AML-193 (cell line): ENCODE measurements around the gene ZER1.
"Not testable (repeated sequence)": the region's sequence is repeated elsewhere in the genome, so short reads cannot be mapped to it uniquely, and the experiment has no call there.

Experiments used
- DNase-seq, 2 experiments: peaks; one replicate each; lab custom pipeline; 2025; lab: John Stamatoyannopoulos, UW

The ZER1 gene

GRCh38 chr9:128787659-128788058 lies 15.9 kb upstream of the ZER1 start:
- no peak for DNase-seq

- peak; percentile 70 to 73 for DNase-seq
Observed at GRCh38 chr9:128786681-128787601, 15.2 kb upstream of the ZER1 start, which contains the start of gene TBC1D13. TBC1D13 (plus strand) TSS chr9:128787253; CDS start chr9:128787354, 101 bp downstream.

- no peak for DNase-seq
Observed at GRCh38 chr9:128785427-128785826, 13.7 kb upstream of the ZER1 start.

- DNase-seq, result no peak
Observed at GRCh38 chr9:128782669-128783068, 10.9 kb upstream of the ZER1 start.

DNA sequence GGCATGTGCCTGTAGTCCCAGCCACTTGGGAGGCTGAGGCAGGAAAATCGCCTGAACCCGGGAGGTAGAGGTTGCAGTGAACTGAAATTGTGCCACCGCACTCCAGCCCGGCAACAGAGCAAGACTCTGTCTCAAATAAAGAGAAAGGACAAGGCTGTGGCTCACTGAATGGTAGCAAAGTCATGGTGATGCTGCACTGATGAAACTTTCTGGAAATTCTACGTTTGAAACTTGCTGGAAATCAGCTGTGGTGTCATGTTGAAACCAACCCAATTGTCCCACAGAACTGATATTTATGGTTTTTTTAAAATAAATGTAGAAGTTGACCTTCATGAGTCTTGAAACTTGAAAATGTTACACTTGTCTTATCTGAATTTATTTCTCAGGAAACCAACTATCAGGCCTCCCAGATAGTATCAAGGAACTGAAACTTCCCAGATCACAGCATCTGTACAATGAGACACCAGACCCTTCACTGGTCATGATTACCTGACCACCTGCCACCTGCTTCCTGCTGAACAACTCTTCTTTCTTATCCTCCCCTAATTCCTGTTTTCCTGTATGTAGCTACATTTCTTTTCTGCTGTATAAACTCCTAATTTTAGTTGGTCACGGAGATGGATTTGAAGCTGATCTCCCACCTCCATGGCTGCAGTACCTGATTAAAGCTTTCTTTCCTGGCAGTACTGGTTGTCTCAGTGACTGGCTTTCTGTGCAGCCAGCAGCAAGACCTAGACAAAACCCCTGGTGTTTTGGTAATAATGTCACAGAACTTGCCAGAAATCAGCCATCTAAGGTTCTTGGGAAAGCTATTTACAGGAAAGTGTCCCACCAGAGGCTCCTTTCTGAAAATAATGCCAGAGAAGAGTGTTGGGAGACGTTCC lies 9.7 kb upstream of the ZER1 start:
- no peak for DNase-seq

- DNase-seq, result not testable (repeated sequence)
Observed at GRCh38 chr9:128780093-128780492, 8.4 kb upstream of the ZER1 start.

DNA sequence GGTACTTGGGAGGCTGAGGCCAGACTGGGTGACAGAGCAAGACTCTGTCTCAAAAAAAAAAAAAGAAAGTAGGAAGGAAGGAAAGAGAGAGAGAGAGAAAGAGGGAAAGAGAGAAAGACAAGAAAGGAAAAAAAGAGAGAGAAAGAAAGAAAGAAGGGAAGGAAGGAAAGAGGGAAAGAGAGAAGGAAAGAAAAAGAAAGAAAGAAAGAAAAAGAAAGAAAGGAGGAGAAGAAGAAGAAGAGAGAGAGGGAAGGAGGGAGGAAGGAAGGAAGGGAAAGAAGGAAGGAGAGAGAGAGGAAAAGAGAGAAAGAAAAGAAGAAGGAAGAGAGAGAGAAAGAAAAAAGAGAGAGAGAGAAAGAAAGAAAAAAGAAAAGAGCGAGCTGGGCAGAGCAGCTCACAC lies 3.1 kb upstream of the ZER1 start:
- no peak for DNase-seq

- no peak for DNase-seq
Observed at GRCh38 chr9:128773049-128773448, 1.3 kb upstream of the ZER1 start.

DNA sequence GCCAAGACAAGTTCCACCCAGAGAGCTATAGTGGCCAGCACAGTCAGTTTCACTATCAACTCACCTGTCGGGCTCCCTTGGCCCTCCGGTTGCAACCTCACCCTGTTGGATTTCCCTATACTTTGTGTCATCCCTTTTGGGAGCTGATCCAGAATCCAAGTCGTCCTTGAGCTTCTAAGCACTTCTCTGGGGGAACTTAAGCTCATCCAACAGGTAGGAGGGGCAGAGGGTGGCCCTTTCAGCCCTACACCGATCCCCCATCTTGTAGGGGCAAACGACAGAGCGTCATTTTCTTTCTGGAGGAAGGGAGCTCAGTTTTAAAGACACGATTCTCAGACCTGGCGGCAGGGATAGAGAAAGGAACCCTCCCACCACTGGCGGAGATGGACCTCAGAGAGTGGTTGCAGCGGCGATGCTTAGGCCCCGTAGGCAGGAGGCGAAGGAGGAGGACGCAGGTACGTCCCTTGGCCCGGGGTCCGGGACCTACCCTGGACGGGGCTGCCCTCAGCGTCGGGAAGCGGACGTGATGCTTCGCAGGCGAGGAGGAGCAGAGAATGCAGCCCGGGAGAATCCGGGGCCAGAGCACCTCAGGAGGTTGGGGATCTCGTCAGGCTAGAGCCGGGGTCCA lies 519 bp downstream of the ZER1 start:
- peak in 1 of 2 experiments; percentile 3 for DNase-seq

DNA sequence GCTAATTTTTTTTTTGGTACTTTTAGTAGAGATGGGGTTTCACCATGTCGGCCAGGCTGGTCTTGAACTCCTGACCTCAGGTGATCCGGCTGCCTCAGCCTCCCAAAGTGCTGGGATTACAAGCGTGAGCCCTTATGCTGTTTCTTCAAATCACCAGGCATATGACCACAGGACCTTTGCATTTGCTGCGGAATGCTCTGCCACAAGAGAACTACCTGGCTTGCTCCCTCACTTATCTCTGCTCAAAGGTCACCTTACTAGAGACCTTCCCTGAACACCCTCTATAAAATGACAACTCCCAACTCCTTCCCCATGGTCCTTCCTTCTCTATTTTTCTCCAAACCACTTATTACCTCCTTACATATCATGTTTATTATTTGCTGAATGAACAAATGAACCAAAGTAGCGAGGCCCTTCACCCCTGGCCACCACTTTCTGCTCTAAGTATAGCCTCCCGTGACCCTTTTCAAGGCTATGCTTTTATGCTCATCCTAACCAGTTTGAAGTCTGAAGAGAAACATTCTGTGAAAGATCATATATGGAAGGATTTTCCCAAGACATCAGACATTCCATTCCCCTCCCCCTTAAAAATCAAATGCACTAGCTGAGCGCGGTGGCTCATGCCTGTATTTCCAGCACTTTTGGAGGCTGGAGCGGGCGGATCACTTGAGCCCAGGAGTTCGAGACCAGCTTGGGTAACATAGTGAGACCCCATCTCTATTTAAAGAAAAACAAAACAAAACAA lies 1.3 kb downstream of the ZER1 start:
- no peak for DNase-seq

- no peak for DNase-seq
Observed at GRCh38 chr9:128768606-128769005, 3.1 kb downstream of the ZER1 start.

DNA sequence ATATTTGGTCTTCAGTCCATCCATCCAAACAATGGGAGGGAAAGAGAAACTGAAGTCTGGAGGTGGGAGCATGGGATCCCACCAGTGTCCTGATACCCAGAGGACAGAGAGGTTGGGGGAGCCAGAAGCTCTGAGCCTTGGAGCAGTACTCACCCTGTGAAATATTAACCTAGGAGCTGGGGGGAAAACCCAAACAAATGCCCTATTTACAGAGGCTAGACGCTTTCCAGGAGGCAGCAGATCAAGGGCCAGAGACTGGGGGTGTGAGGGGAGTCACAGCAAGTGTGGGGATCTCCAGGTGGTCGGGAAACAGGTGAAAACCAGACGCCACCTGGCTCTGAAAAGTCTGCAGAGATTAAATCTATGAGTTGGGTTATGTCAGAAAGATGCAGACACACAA lies 6.2 kb downstream of the ZER1 start:
- DNase-seq, result no peak

GRCh38 chr9:128764361-128764760 lies 7.4 kb downstream of the ZER1 start:
- no peak for DNase-seq

DNA sequence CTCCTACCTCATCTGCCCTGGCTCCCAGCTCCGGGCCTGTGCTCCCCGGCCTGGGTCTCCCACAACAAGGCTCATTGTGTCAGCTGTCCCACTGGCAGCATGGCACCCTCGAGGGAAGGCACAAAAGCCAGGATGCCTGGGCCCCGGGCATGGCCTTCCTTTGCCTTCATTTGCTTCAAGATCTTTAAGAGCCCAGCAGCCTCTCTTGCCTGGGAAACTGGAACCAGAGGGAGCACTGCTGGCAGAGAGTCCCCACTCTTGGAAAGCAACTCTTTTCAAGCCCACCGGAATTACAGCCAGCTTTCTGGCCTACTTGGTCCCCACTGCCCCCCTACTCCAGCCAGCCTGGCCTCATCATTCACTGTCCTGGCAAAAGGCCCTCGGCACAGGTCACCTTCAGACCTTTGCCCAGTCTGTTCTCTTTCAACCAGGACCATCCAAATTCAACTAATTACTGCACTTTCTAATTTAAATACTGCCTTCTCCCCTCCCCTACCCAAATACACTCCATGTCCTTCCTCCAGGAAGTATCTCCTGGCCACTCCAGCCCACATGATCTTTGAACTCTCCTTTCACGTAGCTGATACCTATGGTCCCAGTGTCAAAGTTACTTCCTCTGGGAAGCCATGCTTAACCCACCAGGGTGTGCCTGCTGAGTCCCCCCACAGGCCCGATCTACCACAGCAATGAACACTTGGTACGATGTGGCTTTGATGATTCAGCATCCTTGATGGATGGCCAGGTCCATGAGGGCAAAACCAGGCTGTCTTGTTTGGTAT lies 8.9 kb downstream of the ZER1 start:
- DNase-seq, result no peak

- DNase-seq, result no peak
Observed at GRCh38 chr9:128757602-128758001, 14.1 kb downstream of the ZER1 start.

GRCh38 chr9:128753627-128754026 lies 18.1 kb downstream of the ZER1 start:
- DNase-seq, result no peak

DNA sequence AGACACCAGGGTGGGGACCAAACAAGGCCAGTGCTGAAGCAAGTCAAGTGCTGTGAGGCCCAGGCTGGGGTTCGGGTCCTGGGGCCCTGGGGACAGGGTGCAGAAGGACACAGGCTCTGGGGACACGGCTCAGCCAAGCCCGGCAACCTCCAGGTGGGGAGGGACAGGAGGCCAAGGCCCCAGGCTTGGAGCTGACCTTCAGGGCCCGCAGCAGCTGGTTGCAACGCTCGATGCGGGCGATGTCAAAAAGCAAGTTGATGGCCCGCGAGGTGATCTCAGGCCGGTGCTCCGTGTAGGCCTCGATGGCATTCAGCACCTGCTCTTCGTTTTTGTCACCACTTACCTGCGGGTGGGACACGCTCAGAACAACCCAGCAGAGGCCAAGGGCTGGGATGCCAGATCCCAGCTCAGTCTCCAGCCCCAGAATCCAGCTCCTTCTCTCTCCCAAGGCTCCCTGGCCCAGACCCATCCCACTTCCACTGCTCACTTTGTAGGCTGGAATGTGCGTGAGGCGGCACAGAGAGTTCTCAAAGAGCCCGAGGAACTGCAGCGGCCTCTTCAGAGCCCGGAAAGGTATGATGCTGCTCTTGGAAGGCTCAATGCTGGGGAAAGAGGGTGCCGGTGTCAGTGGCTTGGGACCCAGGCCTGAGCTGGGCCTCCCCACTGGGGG lies 20.7 kb downstream of the ZER1 start:
- no peak for DNase-seq

GRCh38 chr9:128747241-128747640 lies 24.5 kb downstream of the ZER1 start:
- no peak for DNase-seq

DNA sequence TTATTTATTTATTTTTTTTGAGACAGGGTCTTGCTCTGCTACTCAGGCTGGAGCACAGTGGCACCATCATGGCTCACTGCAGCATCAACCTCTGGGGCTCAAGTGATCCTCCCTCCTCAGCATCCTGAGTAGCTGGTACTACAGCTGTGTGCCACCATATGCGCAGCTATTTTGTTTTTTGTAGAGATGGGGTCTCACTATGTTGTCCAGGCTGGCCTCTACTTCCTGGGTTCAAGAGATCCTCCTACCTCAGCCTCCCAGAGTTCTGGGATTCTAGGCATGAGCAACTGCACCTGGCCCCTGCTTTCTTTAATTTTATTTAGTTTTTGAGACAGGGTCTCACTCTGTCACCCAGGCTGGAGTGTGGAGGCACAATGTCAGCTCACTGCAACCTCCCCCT lies 28.3 kb downstream of the ZER1 start:
- DNase-seq, result no peak

DNA sequence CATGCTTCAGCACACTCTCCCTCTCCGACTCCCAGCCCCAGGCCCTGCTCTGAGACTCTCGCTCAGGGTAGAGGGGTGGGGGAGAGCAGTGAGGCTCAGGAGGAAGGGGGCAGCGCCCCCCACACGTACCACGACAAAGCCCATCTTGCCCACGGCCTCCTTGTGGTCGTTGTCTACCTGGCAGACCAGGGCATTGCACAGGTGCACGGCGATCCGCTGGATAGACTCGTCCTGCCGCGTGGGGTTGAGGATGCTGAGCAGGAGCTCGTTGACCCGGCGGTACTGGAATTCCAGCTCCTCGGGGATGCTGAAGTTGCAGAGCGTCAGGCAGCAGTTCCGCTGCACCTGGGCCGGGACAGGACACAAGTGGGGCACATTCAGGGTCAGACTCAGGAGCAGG lies 29.3 kb downstream of the ZER1 start:
- no peak for DNase-seq
